BE2C (cell line): ENCODE measurements around the gene OSBPL5.

ENCODE experiments used
- DNase-seq: peaks from one replicate; pipeline ENCODE4 v3.0.0-alpha.2; 2020
- H3K27me3 ChIP-seq: fragments of 250-450 bp; sonication (Bioruptor Pico); 2 replicates; pipeline ENCODE4 v1.5.1; 2020; ENCODE audit warnings: mild to moderate bottlenecking
- H3K36me3 ChIP-seq: fragments of 250-450 bp; sonication (Bioruptor Pico); 2 replicates; pipeline ENCODE4 v1.5.1; 2020; ENCODE audit warnings: mild to moderate bottlenecking
- H3K4me1 ChIP-seq: fragments of 250-450 bp; sonication (Bioruptor Pico); 2 replicates; pipeline ENCODE4 v1.5.1; 2020
- H3K4me3 ChIP-seq: 2 replicates; pipeline ENCODE4 v1.5.1; 2011; ENCODE audit warnings: low read depth, low read length
- H3K9me3 ChIP-seq: fragments of 250-450 bp; sonication (Bioruptor Pico); 2 replicates; pipeline ENCODE4 v1.5.1; 2020
- CTCF ChIP-seq: IDR thresholded peaks from 2 replicates; pipeline ENCODE4 v1.5.1; 2012; ENCODE audit warnings: mild to moderate bottlenecking, low read depth, low read length

The OSBPL5 gene

GRCh38 chr11:3104961-3105790 is 59.9 kb downstream of the OSBPL5 start:
- no peaks in the 10 kb centered on the region for H3K9me3 ChIP-seq
- no peaks in the 10 kb centered on the region for H3K4me1 ChIP-seq
- DNase-seq: no peak
- no peaks in the 10 kb centered on the region for H3K36me3 ChIP-seq
- TF ChIP-seq CTCF: no peak
- no peak overlapping the region for H3K4me3 ChIP-seq
- no peaks in the 10 kb centered on the region for H3K27me3 ChIP-seq

- no peak for TF ChIP-seq CTCF
- Histone ChIP-seq H3K4me1 (no peaks in the 10 kb centered on the region), H3K36me3 (no peaks in the 10 kb centered on the region), H3K9me3 (no peaks in the 10 kb centered on the region), H3K27me3 (no peaks in the 10 kb centered on the region), H3K4me3 (no peak overlapping the region)
- no peak for DNase-seq
Measured at GRCh38 chr11:3104051-3104714, 60.9 kb downstream of the OSBPL5 start.

GRCh38 chr11:3103076-3103475 is 62.0 kb downstream of the OSBPL5 start:
- H3K9me3 ChIP-seq: no peaks in the 10 kb centered on the region
- TF ChIP-seq CTCF: no peak
- no peaks in the 10 kb centered on the region for H3K4me1 ChIP-seq
- H3K4me3 ChIP-seq: no peak overlapping the region
- no peaks in the 10 kb centered on the region for H3K36me3 ChIP-seq
- H3K27me3 ChIP-seq: no peaks in the 10 kb centered on the region
- DNase-seq: no peak

- H3K4me3 ChIP-seq: no peak overlapping the region
- H3K4me1 ChIP-seq: no peaks in the 10 kb centered on the region
- H3K27me3 ChIP-seq: no peaks in the 10 kb centered on the region
- no peak for TF ChIP-seq CTCF
- no peak for DNase-seq
- no peaks in the 10 kb centered on the region for H3K36me3 ChIP-seq
- H3K9me3 ChIP-seq: no peaks in the 10 kb centered on the region
Measured at GRCh38 chr11:3102641-3102921, 62.5 kb downstream of the OSBPL5 start.

GRCh38 chr11:3101921-3102640 is 63.0 kb downstream of the OSBPL5 start:
- no peak for TF ChIP-seq CTCF
- no peaks in the 10 kb centered on the region for H3K9me3 ChIP-seq
- no peak overlapping the region for H3K4me3 ChIP-seq
- no peaks in the 10 kb centered on the region for H3K27me3 ChIP-seq
- DNase-seq: no peak
- H3K36me3 ChIP-seq: no peaks in the 10 kb centered on the region
- H3K4me1 ChIP-seq: no peaks in the 10 kb centered on the region

GRCh38 chr11:3099178-3099577 is 65.9 kb downstream of the OSBPL5 start:
- Histone ChIP-seq H3K4me1 (no peaks in the 10 kb centered on the region), H3K36me3 (no peaks in the 10 kb centered on the region), H3K4me3 (no peak overlapping the region), H3K27me3 (no peaks in the 10 kb centered on the region), H3K9me3 (no peaks in the 10 kb centered on the region)
- no peak for TF ChIP-seq CTCF
- DNase-seq: no peak
